Liver (tissue), 9 donors: ENCODE measurements around the gene SYTL1. TPM values are rescaled to one million over a fixed set of nuclear protein-coding genes. Genes with fewer than 3 reads are reported as not detected.

ENCODE experiments used
- DNase-seq: peaks from one replicate; pipeline ENCODE4 v3.0.0-alpha.2; 2017; ENCODE audit warnings: low spot score
- H3K27ac ChIP-seq, 2 donors: one replicate each; pipeline ENCODE4 v1.7.0; 2013; ENCODE audit warnings: inconsistent platforms in 2 of 2, low read length in 2 of 2, control low read depth in 1 of 2, low read depth in 1 of 2, mild to moderate bottlenecking in 1 of 2
- H3K27me3 ChIP-seq, 4 donors: one replicate each; pipeline versions ENCODE4 v1.6.1 to v1.7.0; 2013; ENCODE audit warnings: low read length in 3 of 4, inconsistent platforms in 1 of 4, mild to moderate bottlenecking in 1 of 4, moderate library complexity in 1 of 4; ENCODE audit not compliant: control insufficient read depth in 4 of 4, insufficient read depth in 4 of 4
- H3K36me3 ChIP-seq, 4 donors: one replicate each; pipeline versions ENCODE4 v1.6.1 to v1.7.0; 2013; ENCODE audit warnings: low read length in 3 of 4, mild to moderate bottlenecking in 3 of 4, low read depth in 1 of 4, moderate library complexity in 1 of 4; ENCODE audit not compliant: control insufficient read depth in 4 of 4, insufficient read depth in 3 of 4
- H3K4me1 ChIP-seq, 4 donors: one replicate each; pipeline versions ENCODE4 v1.6.1 to v1.7.0; 2013; ENCODE audit warnings: low read length in 3 of 4, mild to moderate bottlenecking in 3 of 4, moderate library complexity in 1 of 4; ENCODE audit not compliant: control insufficient read depth in 4 of 4, insufficient read depth in 4 of 4
- H3K4me3 ChIP-seq, 3 donors: one replicate each; pipeline versions ENCODE4 v1.6.1 to v1.7.0; 2013; ENCODE audit warnings: low read length in 3 of 3, control low read depth in 1 of 3, low read depth in 1 of 3, mild to moderate bottlenecking in 1 of 3
- H3K9ac ChIP-seq, 2 donors: one replicate each; pipeline ENCODE4 v1.7.0; 2013; ENCODE audit warnings: low read length in 2 of 2, mild to moderate bottlenecking in 2 of 2, moderate library complexity in 2 of 2, control low read depth in 1 of 2, low read depth in 1 of 2
- H3K9me3 ChIP-seq, 4 donors: one replicate each; pipeline versions ENCODE4 v1.6.1 to v1.7.0; 2013; ENCODE audit warnings: low read length in 3 of 4; ENCODE audit not compliant: control insufficient read depth in 4 of 4
- ATF3 ChIP-seq: IDR thresholded peaks from 2 replicates; pipeline ENCODE4 v1.6.1; 2016; ENCODE audit warnings: antibody characterized with exemption
- CTCF ChIP-seq: fragments of 150-350 bp; IDR thresholded peaks from 2 replicates; pipeline ENCODE4 v1.5.1; 2017; ENCODE audit warnings: improper control_type of control experiment, low read depth, low read length; ENCODE audit not compliant: missing input control
- EGR1 ChIP-seq, 2 donors: IDR thresholded peaks; 2 replicates each; pipeline ENCODE4 v1.6.1; 2016 to 2018; ENCODE audit warnings: antibody characterized with exemption in 2 of 2, low read depth in 2 of 2
- FOXA1 ChIP-seq: IDR thresholded peaks from 2 replicates; pipeline ENCODE4 v1.6.1; 2016; ENCODE audit warnings: antibody characterized with exemption
- FOXA2 ChIP-seq: IDR thresholded peaks from 2 replicates; pipeline ENCODE4 v1.6.1; 2016; ENCODE audit warnings: antibody characterized with exemption
- HNF4A ChIP-seq, 2 donors: conservative IDR thresholded peaks; 2 replicates each; pipeline ENCODE4 v1.6.1; 2016; ENCODE audit warnings: antibody characterized with exemption in 2 of 2, mild to moderate bottlenecking in 2 of 2
- HNF4G ChIP-seq: IDR thresholded peaks from 2 replicates; pipeline ENCODE4 v1.6.1; 2016; ENCODE audit warnings: antibody characterized with exemption
- JUND ChIP-seq, 2 donors: IDR thresholded peaks; 2 replicates each; pipeline ENCODE4 v1.6.1; 2016; ENCODE audit warnings: antibody characterized with exemption in 2 of 2
- MAX ChIP-seq: IDR thresholded peaks from 2 replicates; pipeline ENCODE4 v1.6.1; 2016; ENCODE audit warnings: antibody characterized with exemption
- NR2F2 ChIP-seq: IDR thresholded peaks from 2 replicates; pipeline ENCODE4 v1.6.1; 2016; ENCODE audit warnings: antibody characterized with exemption
- RAD21 ChIP-seq, 2 donors: IDR thresholded peaks; 2 replicates each; pipeline ENCODE4 v1.6.1; 2016; ENCODE audit warnings: antibody characterized with exemption in 2 of 2, mild to moderate bottlenecking in 2 of 2
- REST ChIP-seq: IDR thresholded peaks from 2 replicates; pipeline ENCODE4 v1.6.1; 2016; ENCODE audit warnings: antibody characterized with exemption, mild to moderate bottlenecking
- RXRA ChIP-seq, 2 donors: IDR thresholded peaks; 2 replicates each; pipeline ENCODE4 v1.6.1; 2017 to 2018; ENCODE audit warnings: antibody characterized with exemption in 2 of 2, mild to moderate bottlenecking in 1 of 2
- SP1 ChIP-seq: IDR thresholded peaks from 2 replicates; pipeline ENCODE4 v1.6.1; 2018; ENCODE audit warnings: antibody characterized with exemption, mild to moderate bottlenecking
- TAF1 ChIP-seq: conservative IDR thresholded peaks from 2 replicates; pipeline ENCODE4 v1.6.1; 2016; ENCODE audit warnings: antibody characterized with exemption, mild to moderate bottlenecking
- YY1 ChIP-seq: IDR thresholded peaks from 2 replicates; pipeline ENCODE4 v1.6.1; 2016; ENCODE audit warnings: antibody characterized with exemption, mild to moderate bottlenecking
- ZBTB33 ChIP-seq: IDR thresholded peaks from 2 replicates; pipeline ENCODE4 v1.6.1; 2016; ENCODE audit warnings: antibody characterized with exemption
- whole genome bisulfite sequencing: extraction: QIAGEN DNeasy Blood & Tissue Kit; methylation state at CpG from one replicate; pipeline ENCODE4 v1.1.7; 2013; 5-methylcytosine and 5-hydroxymethylcytosine counted together
- polyA plus RNA-seq, 2 donors: library from polyadenylated mRNA; stranded (reverse) in 1 of 2; unstranded in 1 of 2; fragments of 200-250 nt in 1 of 2; fragments of >200 nt in 1 of 2; fragmentation: Nextera tagmentation in 1 of 2; extraction: Ambion mirVana in 1 of 2; gene quantifications; one replicate each; pipeline versions ENCODE4 v1.2.1 to v1.2.3, GENCODE V29; 2013 to 2015
- total RNA-seq, 2 donors: library from RNA; depleted of rRNA; stranded (reverse); fragments of >200 nt; gene quantifications; one replicate each; pipeline ENCODE4 v1.2.3, GENCODE V29; 2014
- donor health status: healthy.
- donor health status: healthy.
- donor health status: healthy.
- donor health status: healthy.
- donor health status: healthy.

Gene SYTL1
- total and polyA plus RNA-seq, 4 donors, result 0.73 to 3.9 (median 1.4) TPM

GRCh38 chr1:27380766-27381733 lies 39.2 kb downstream of the SYTL1 start:
- no peak for DNase-seq
- no peaks in the 10 kb centered on the region for H3K4me1 ChIP-seq
- no peaks in the 10 kb centered on the region for H3K27me3 ChIP-seq
- no peaks in the 10 kb centered on the region for H3K36me3 ChIP-seq
- H3K4me3 ChIP-seq, result no peak overlapping the region
- H3K9ac ChIP-seq, result no peak overlapping the region
- H3K9me3 ChIP-seq, result no peaks in the 10 kb centered on the region
- no peak overlapping the region for H3K27ac ChIP-seq
- 82% methylated on average over 12 of the region's 12 CpGs for WGBS
- no peak for TF ChIP-seq FOXA1
- no peak for TF ChIP-seq REST
- TF ChIP-seq MAX, result no peak
- TF ChIP-seq YY1, result no peak
- no peak for TF ChIP-seq TAF1
- no peak for TF ChIP-seq JUND (IDR thresholded peaks at IDR 0.05)
- TF ChIP-seq HNF4A (conservative IDR thresholded peaks at IDR 0.05), result no peak
- no peak for TF ChIP-seq SP1
- no peak for TF ChIP-seq EGR1 (IDR thresholded peaks at IDR 0.05; ENCODE audit: low read depth in 2 of 2)
- TF ChIP-seq ATF3, result no peak
- TF ChIP-seq RAD21 (IDR thresholded peaks at IDR 0.05), result no peak
- TF ChIP-seq ZBTB33, result no peak
- TF ChIP-seq FOXA2, result no peak
- no peak for TF ChIP-seq NR2F2
- no peak for TF ChIP-seq CTCF
- TF ChIP-seq HNF4G, result no peak
- TF ChIP-seq RXRA (IDR thresholded peaks at IDR 0.05), result no peak
